WTC11 (cell line): Measurements from ENCODE around the gene LPCAT3. TPM values are rescaled to one million over a fixed set of nuclear protein-coding genes. Genes with fewer than 3 reads are reported as not detected.

Experiments
- CBFB ChIP-seq: sonication (generic); formaldehyde crosslinking; IDR thresholded peaks from 2 replicates; pipeline ENCODE4 v1.8.1; 2022; ENCODE audit warnings: mild to moderate bottlenecking, low read depth, missing genetic modification reagents
- CREM ChIP-seq: sonication (generic); formaldehyde crosslinking; IDR thresholded peaks from 2 replicates; pipeline ENCODE4 v1.8.1; 2022; ENCODE audit warnings: mild to moderate bottlenecking, missing genetic modification reagents, moderate library complexity
- ELF4 ChIP-seq: sonication (generic); formaldehyde crosslinking; IDR thresholded peaks from 2 replicates; pipeline ENCODE4 v1.8.1; 2022; ENCODE audit warnings: low read depth, mild to moderate bottlenecking, moderate library complexity, missing genetic modification reagents
- EMX1 ChIP-seq: fragments of 250-450 bp; sonication (Bioruptor Pico); IDR thresholded peaks from 2 replicates; pipeline ENCODE4 v1.8.0; 2021; ENCODE audit warnings: mild to moderate bottlenecking
- FOXK1 ChIP-seq: sonication (generic); formaldehyde crosslinking; IDR thresholded peaks from 2 replicates; pipeline ENCODE4 v1.8.0; 2022; ENCODE audit warnings: mild to moderate bottlenecking, moderate library complexity, missing genetic modification reagents
- JUN ChIP-seq: sonication (generic); formaldehyde crosslinking; IDR thresholded peaks from 2 replicates; pipeline ENCODE4 v1.8.0; 2023; ENCODE audit warnings: mild to moderate bottlenecking, missing genetic modification reagents
- NFATC4 ChIP-seq: fragments of 250-450 bp; sonication (Bioruptor Pico); IDR thresholded peaks from 2 replicates; pipeline ENCODE4 v1.9.0; 2021; ENCODE audit warnings: mild to moderate bottlenecking
- NFE2L1 ChIP-seq: sonication (generic); formaldehyde crosslinking; IDR thresholded peaks from 2 replicates; pipeline ENCODE4 v1.8.1; 2023; ENCODE audit warnings: missing genetic modification reagents
- NR2C2 ChIP-seq: sonication (generic); formaldehyde crosslinking; IDR thresholded peaks from 2 replicates; pipeline ENCODE4 v1.8.0; 2022; ENCODE audit warnings: mild to moderate bottlenecking, missing genetic modification reagents
- SMAD3 ChIP-seq: sonication (generic); formaldehyde crosslinking; IDR thresholded peaks from 2 replicates; pipeline ENCODE4 v1.8.0; 2022; ENCODE audit warnings: missing genetic modification reagents, mild to moderate bottlenecking, borderline replicate concordance
- SP1 ChIP-seq: sonication (generic); formaldehyde crosslinking; conservative IDR thresholded peaks from 2 replicates; pipeline ENCODE4 v1.8.1; 2022; ENCODE audit warnings: missing genetic modification reagents
- TCF7 ChIP-seq: sonication (generic); formaldehyde crosslinking; IDR thresholded peaks from 2 replicates; pipeline ENCODE4 v1.8.0; 2022; ENCODE audit warnings: mild to moderate bottlenecking, low read depth, missing genetic modification reagents, moderate library complexity
- TP53 ChIP-seq: sonication (generic); formaldehyde crosslinking; IDR thresholded peaks from 2 replicates; pipeline ENCODE4 v1.8.1; 2023; ENCODE audit warnings: mild to moderate bottlenecking, missing genetic modification reagents
- ZBTB21 ChIP-seq: sonication (generic); formaldehyde crosslinking; IDR thresholded peaks from 2 replicates; pipeline ENCODE4 v1.8.1; 2023; ENCODE audit warnings: mild to moderate bottlenecking, missing genetic modification reagents, borderline replicate concordance
- ZNF416 ChIP-seq: fragments of 250-450 bp; sonication (Bioruptor Pico); IDR thresholded peaks from 2 replicates; pipeline ENCODE4 v1.9.0; 2021; ENCODE audit warnings: mild to moderate bottlenecking, inconsistent platforms
- total RNA-seq: library from RNA; stranded (reverse); gene quantifications from 3 replicates; pipeline ENCODE4 v1.2.3, GENCODE V29; 2021
- TF ChIP-seq, protein P1 (sequence below): fragments of 250-450 bp; sonication (Bioruptor Pico); IDR thresholded peaks from 2 replicates; pipeline ENCODE4 v1.8.0; 2021; ENCODE audit warnings: mild to moderate bottlenecking
- TF ChIP-seq, protein P2 (sequence below): sonication (generic); formaldehyde crosslinking; IDR thresholded peaks from 2 replicates; pipeline ENCODE4 v1.8.1; 2023; ENCODE audit warnings: mild to moderate bottlenecking, missing genetic modification reagents
- TF ChIP-seq, protein P3 (sequence below): fragments of 250-450 bp; sonication (Bioruptor Pico); IDR thresholded peaks from 2 replicates; pipeline ENCODE4 v1.9.0; 2021; ENCODE audit warnings: mild to moderate bottlenecking
- TF ChIP-seq, protein P4 (sequence below): sonication (generic); formaldehyde crosslinking; IDR thresholded peaks from 2 replicates; pipeline ENCODE4 v1.8.0; 2023; ENCODE audit warnings: missing genetic modification reagents
- TF ChIP-seq, protein P5 (sequence below): sonication (generic); formaldehyde crosslinking; IDR thresholded peaks from 2 replicates; pipeline ENCODE4 v1.8.1; 2022; ENCODE audit warnings: mild to moderate bottlenecking, missing genetic modification reagents, moderate library complexity, borderline replicate concordance
- TF ChIP-seq, protein P6 (sequence below): fragments of 250-450 bp; sonication (Bioruptor Pico); IDR thresholded peaks from 2 replicates; pipeline ENCODE4 v1.9.0; 2021; ENCODE audit warnings: mild to moderate bottlenecking, borderline replicate concordance
- TF ChIP-seq, protein P7 (sequence below): sonication (generic); formaldehyde crosslinking; IDR thresholded peaks from 2 replicates; pipeline ENCODE4 v1.8.0; 2022; ENCODE audit warnings: mild to moderate bottlenecking, missing genetic modification reagents
- TF ChIP-seq, protein P8 (sequence below): sonication (generic); formaldehyde crosslinking; IDR thresholded peaks from 2 replicates; pipeline ENCODE4 v1.8.0; 2022; ENCODE audit warnings: mild to moderate bottlenecking, missing genetic modification reagents
- TF ChIP-seq, protein P9 (sequence below): sonication (generic); formaldehyde crosslinking; IDR thresholded peaks from 2 replicates; pipeline ENCODE4 v1.8.0; 2022; ENCODE audit warnings: mild to moderate bottlenecking, missing genetic modification reagents

LPCAT3 gene
- total RNA-seq, 1 experiment from 2014 or later: 40.0 TPM

DNA sequence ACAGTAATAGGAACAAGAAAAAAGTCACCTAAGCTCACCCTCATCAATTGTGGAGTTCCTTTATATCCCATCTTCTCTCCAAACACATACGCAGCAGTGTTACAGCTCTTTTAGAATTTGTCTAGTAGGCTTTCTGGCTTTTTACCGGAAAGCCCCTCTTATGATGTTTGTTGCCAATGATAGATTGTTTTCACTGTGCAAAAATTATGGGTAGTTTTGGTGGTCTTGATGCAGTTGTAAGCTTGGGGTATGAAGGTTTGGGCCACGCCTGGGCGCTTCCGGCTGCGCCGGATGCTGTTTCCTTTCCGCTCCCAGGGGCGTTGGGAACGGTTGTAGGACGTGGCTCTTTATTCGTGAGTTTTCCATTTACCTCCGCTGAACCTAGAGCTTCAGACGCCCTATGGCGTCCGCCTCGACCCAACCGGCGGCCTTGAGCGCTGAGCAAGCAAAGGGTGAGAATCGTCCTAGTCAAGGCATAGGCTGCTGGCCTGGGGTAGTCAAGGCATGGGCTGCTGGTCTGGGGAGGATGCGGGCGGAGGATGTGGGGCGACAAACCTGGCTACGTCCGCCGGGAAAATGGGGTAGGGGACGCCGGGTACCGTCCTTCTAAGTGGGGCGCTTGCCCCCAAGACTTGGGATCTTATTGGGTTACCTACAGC lies 74.4 kb downstream of the LPCAT3 start, which contains the start of the genes C12orf57 and RNU7-1 (continued):
- TF ChIP-seq, protein P1, sequence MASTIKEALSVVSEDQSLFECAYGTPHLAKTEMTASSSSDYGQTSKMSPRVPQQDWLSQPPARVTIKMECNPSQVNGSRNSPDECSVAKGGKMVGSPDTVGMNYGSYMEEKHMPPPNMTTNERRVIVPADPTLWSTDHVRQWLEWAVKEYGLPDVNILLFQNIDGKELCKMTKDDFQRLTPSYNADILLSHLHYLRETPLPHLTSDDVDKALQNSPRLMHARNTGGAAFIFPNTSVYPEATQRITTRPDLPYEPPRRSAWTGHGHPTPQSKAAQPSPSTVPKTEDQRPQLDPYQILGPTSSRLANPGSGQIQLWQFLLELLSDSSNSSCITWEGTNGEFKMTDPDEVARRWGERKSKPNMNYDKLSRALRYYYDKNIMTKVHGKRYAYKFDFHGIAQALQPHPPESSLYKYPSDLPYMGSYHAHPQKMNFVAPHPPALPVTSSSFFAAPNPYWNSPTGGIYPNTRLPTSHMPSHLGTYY (CRISPR knock-in tag): peak; percentile 99
- no peak for TF ChIP-seq ELF4 (CRISPR knock-in tag)
- TF ChIP-seq CREM (CRISPR knock-in tag): no peak; the same call in 1 of the 2 replicates
- TF ChIP-seq, protein P2, sequence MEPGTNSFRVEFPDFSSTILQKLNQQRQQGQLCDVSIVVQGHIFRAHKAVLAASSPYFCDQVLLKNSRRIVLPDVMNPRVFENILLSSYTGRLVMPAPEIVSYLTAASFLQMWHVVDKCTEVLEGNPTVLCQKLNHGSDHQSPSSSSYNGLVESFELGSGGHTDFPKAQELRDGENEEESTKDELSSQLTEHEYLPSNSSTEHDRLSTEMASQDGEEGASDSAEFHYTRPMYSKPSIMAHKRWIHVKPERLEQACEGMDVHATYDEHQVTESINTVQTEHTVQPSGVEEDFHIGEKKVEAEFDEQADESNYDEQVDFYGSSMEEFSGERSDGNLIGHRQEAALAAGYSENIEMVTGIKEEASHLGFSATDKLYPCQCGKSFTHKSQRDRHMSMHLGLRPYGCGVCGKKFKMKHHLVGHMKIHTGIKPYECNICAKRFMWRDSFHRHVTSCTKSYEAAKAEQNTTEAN: peak; percentile 92; the same call in 1 of the 2 replicates
- TF ChIP-seq FOXK1 (CRISPR knock-in tag): peak; percentile 61
- TF ChIP-seq NFATC4: peak; percentile 100
- TF ChIP-seq, protein P3, sequence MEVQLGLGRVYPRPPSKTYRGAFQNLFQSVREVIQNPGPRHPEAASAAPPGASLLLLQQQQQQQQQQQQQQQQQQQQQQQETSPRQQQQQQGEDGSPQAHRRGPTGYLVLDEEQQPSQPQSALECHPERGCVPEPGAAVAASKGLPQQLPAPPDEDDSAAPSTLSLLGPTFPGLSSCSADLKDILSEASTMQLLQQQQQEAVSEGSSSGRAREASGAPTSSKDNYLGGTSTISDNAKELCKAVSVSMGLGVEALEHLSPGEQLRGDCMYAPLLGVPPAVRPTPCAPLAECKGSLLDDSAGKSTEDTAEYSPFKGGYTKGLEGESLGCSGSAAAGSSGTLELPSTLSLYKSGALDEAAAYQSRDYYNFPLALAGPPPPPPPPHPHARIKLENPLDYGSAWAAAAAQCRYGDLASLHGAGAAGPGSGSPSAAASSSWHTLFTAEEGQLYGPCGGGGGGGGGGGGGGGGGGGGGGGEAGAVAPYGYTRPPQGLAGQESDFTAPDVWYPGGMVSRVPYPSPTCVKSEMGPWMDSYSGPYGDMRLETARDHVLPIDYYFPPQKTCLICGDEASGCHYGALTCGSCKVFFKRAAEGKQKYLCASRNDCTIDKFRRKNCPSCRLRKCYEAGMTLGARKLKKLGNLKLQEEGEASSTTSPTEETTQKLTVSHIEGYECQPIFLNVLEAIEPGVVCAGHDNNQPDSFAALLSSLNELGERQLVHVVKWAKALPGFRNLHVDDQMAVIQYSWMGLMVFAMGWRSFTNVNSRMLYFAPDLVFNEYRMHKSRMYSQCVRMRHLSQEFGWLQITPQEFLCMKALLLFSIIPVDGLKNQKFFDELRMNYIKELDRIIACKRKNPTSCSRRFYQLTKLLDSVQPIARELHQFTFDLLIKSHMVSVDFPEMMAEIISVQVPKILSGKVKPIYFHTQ (CRISPR knock-in tag): peak; percentile 100
- TF ChIP-seq, protein P4, sequence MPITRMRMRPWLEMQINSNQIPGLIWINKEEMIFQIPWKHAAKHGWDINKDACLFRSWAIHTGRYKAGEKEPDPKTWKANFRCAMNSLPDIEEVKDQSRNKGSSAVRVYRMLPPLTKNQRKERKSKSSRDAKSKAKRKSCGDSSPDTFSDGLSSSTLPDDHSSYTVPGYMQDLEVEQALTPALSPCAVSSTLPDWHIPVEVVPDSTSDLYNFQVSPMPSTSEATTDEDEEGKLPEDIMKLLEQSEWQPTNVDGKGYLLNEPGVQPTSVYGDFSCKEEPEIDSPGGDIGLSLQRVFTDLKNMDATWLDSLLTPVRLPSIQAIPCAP (CRISPR knock-in tag): peak; percentile 59; the same call in 1 of the 2 replicates
- peak; percentile 16; the same call in 1 of the 2 replicates for TF ChIP-seq TCF7
- TF ChIP-seq, protein P5, sequence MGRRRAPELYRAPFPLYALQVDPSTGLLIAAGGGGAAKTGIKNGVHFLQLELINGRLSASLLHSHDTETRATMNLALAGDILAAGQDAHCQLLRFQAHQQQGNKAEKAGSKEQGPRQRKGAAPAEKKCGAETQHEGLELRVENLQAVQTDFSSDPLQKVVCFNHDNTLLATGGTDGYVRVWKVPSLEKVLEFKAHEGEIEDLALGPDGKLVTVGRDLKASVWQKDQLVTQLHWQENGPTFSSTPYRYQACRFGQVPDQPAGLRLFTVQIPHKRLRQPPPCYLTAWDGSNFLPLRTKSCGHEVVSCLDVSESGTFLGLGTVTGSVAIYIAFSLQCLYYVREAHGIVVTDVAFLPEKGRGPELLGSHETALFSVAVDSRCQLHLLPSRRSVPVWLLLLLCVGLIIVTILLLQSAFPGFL (CRISPR knock-in tag): peak; percentile 91; the same call in 1 of the 2 replicates
- peak; percentile 85; the same call in 1 of the 2 replicates for TF ChIP-seq CBFB
- TF ChIP-seq ZBTB21: peak; percentile 17; the same call in 1 of the 2 replicates
- TF ChIP-seq SMAD3 (CRISPR knock-in tag): peak; percentile 88
- TF ChIP-seq, protein P6, sequence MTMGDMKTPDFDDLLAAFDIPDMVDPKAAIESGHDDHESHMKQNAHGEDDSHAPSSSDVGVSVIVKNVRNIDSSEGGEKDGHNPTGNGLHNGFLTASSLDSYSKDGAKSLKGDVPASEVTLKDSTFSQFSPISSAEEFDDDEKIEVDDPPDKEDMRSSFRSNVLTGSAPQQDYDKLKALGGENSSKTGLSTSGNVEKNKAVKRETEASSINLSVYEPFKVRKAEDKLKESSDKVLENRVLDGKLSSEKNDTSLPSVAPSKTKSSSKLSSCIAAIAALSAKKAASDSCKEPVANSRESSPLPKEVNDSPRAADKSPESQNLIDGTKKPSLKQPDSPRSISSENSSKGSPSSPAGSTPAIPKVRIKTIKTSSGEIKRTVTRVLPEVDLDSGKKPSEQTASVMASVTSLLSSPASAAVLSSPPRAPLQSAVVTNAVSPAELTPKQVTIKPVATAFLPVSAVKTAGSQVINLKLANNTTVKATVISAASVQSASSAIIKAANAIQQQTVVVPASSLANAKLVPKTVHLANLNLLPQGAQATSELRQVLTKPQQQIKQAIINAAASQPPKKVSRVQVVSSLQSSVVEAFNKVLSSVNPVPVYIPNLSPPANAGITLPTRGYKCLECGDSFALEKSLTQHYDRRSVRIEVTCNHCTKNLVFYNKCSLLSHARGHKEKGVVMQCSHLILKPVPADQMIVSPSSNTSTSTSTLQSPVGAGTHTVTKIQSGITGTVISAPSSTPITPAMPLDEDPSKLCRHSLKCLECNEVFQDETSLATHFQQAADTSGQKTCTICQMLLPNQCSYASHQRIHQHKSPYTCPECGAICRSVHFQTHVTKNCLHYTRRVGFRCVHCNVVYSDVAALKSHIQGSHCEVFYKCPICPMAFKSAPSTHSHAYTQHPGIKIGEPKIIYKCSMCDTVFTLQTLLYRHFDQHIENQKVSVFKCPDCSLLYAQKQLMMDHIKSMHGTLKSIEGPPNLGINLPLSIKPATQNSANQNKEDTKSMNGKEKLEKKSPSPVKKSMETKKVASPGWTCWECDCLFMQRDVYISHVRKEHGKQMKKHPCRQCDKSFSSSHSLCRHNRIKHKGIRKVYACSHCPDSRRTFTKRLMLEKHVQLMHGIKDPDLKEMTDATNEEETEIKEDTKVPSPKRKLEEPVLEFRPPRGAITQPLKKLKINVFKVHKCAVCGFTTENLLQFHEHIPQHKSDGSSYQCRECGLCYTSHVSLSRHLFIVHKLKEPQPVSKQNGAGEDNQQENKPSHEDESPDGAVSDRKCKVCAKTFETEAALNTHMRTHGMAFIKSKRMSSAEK (CRISPR knock-in tag): peak; percentile 100
- TF ChIP-seq, protein P7, sequence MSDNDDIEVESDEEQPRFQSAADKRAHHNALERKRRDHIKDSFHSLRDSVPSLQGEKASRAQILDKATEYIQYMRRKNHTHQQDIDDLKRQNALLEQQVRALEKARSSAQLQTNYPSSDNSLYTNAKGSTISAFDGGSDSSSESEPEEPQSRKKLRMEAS (CRISPR knock-in tag): peak; percentile 77
- TF ChIP-seq JUN (CRISPR knock-in tag): peak; percentile 90
- TF ChIP-seq, protein P8, sequence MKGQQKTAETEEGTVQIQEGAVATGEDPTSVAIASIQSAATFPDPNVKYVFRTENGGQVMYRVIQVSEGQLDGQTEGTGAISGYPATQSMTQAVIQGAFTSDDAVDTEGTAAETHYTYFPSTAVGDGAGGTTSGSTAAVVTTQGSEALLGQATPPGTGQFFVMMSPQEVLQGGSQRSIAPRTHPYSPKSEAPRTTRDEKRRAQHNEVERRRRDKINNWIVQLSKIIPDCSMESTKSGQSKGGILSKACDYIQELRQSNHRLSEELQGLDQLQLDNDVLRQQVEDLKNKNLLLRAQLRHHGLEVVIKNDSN (CRISPR knock-in tag): peak; percentile 56; the same call in 1 of the 2 replicates
- TF ChIP-seq EMX1: peak; percentile 100
- no peak; the same call in 1 of the 2 replicates for TF ChIP-seq NR2C2
- peak; percentile 87 for TF ChIP-seq TP53 (CRISPR knock-in tag)
- TF ChIP-seq NFE2L1 (CRISPR knock-in tag): peak; percentile 54
- TF ChIP-seq, protein P9, sequence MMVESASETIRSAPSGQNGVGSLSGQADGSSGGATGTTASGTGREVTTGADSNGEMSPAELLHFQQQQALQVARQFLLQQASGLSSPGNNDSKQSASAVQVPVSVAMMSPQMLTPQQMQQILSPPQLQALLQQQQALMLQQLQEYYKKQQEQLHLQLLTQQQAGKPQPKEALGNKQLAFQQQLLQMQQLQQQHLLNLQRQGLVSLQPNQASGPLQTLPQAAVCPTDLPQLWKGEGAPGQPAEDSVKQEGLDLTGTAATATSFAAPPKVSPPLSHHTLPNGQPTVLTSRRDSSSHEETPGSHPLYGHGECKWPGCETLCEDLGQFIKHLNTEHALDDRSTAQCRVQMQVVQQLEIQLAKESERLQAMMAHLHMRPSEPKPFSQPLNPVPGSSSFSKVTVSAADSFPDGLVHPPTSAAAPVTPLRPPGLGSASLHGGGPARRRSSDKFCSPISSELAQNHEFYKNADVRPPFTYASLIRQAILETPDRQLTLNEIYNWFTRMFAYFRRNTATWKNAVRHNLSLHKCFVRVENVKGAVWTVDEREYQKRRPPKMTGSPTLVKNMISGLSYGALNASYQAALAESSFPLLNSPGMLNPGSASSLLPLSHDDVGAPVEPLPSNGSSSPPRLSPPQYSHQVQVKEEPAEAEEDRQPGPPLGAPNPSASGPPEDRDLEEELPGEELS (CRISPR knock-in tag): peak; percentile 23; the same call in 1 of the 2 replicates
- TF ChIP-seq ZNF416: peak; percentile 99
- peak; percentile 76 for TF ChIP-seq SP1 (CRISPR knock-in tag)
